ENCODE results near the gene EML5. TPM values are rescaled to one million over a fixed set of nuclear protein-coding genes. Genes with fewer than 3 reads are reported as not detected.

The EML5 gene
- total RNA-seq, 1 experiment from 2014 or later = 0.32 TPM

DNA sequence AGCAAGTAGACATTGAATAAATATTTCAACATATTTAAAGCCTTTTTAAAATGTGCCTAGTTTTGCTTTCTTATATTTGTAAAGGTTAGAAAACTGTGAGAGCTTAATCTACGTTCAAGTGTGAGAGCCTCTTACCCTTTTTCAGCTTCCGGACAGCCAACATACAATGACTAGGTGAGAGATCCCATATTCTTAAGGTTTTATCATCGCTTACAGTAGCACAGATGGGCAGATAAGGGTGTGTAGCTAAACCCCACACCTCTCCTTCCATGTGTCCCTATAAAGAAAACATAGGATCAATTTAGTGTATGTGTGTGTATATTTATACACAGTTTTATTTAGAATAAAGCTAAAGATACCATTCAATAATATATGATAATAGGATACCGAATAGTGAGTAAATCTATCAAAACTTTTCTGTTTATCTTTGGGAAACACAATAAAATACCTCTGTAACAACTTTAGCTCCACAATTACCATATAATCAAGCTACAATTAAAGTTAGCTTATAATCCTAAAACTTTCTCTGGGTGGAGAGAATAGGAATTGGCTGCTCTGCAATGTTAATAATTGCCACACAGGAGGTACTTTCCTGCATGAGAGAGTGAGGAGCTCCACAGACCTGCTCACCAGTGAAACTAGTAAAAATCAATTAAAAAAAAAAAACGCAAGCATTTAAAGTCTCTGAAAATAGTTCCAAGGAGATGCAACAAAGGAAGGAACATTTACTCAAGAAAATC, 110.8 kb downstream of the EML5 start:
- Histone ChIP-seq H3K4me1 (ENCODE audit: insufficient read depth, low read length, poor library complexity, severe bottlenecking) (no peaks in the 10 kb centered on the region), H3K27me3 (replicated peaks; ENCODE audit: insufficient read depth, low read depth, low read length, poor library complexity) (no peaks in the 10 kb centered on the region), H3K27ac (ENCODE audit: low read depth, low read length, poor library complexity, severe bottlenecking) (no peak overlapping the region), H3K4me3 (ENCODE audit: low read depth, low read length, poor library complexity, severe bottlenecking) (no peak overlapping the region), H3K36me3 (ENCODE audit: insufficient read depth, low read length, poor library complexity, severe bottlenecking) (no peaks in the 10 kb centered on the region), H3K9me3 (ENCODE audit: low read depth, low read length, poor library complexity, severe bottlenecking) (no peaks in the 10 kb centered on the region)
- no peak for TF ChIP-seq CTCF (conservative IDR thresholded peaks at IDR 0.05; ENCODE audit: low read depth, low read length)
- no TSS peak for BruUV-seq (replicated peaks)
- ChIA-PET POLR2A (ENCODE audit: low non-redundant PET) (no interaction called here), CTCF (interaction anchor here (0.6 kb wide), 1 partner anchor 15 kb away, joined by 3 read pairs; no protein-coding TSS in a partner anchor)
- intact Hi-C loops (cut with micrococcal nuclease; ENCODE audit: unreplicated experiment) = no loop called here
- DNase-seq (ENCODE audit: low spot score) = no peak

- POLR2A ChIA-PET (ENCODE audit: low non-redundant PET) = no interaction called here
Measured at GRCh38 chr14:88669346-88669745, 123.4 kb downstream of the EML5 start.

DNA sequence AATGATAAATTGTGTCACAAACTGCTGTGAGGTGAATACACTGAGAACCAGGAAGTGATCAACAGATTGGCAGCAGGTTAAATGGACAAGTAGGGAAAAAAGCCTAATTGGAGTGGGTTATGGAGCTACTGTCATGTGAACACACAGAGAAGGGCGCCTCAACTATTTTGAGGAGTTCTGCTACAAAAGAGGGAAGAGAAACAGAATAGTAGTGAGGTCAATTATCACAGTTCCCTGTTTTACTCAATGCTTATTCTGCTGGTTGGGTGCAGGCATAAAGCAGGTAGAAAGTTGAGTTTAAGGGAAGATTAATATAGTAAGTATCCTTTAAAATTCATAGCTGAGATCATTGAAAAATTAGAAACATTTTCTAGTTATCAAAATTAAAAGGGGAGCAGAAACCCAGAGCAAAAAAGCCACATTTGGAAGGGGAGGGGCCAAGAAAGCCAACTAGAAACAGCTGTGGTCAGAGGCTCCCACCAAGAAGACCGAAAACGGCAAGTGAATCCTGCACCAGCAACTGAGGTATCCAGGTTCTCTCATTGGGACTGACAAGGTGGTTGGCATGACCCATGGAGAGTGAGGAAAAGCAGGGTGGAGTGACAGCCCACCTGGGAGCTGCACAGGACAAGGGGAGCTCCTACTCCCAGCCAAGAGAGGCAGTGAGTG, 124.2 kb downstream of the EML5 start:
- no peaks in the 10 kb centered on the region for H3K9me3 ChIP-seq (ENCODE audit: low read depth, low read length, poor library complexity, severe bottlenecking)
- no peak for DNase-seq (ENCODE audit: low spot score)
- intact Hi-C loops (cut with micrococcal nuclease; ENCODE audit: unreplicated experiment) = loop anchor here (5.0 kb wide), 2 partner anchors 204 to 344 kb away; no protein-coding TSS in a partner anchor
- no peak overlapping the region for H3K27ac ChIP-seq (ENCODE audit: low read depth, low read length, poor library complexity, severe bottlenecking)
- POLR2A ChIA-PET (ENCODE audit: low non-redundant PET) = no interaction called here
- TF ChIP-seq EZH2 (IDR thresholded peaks at IDR 0.05; ENCODE audit: borderline replicate concordance, low read depth, low read length, poor library complexity, severe bottlenecking) (no peak), CTCF (conservative IDR thresholded peaks at IDR 0.05; ENCODE audit: low read depth, low read length) (no peak)
- H3K36me3 ChIP-seq (ENCODE audit: insufficient read depth, low read length, poor library complexity, severe bottlenecking) = no peaks in the 10 kb centered on the region
- H3K4me3 ChIP-seq (ENCODE audit: low read depth, low read length, poor library complexity, severe bottlenecking) = no peak overlapping the region
- CTCF ChIA-PET = no interaction called here
- no peaks in the 10 kb centered on the region for H3K4me1 ChIP-seq (ENCODE audit: insufficient read depth, low read length, poor library complexity, severe bottlenecking)
- no peaks in the 10 kb centered on the region for H3K27me3 ChIP-seq (replicated peaks; ENCODE audit: insufficient read depth, low read depth, low read length, poor library complexity)
- BruUV-seq (replicated peaks) = no TSS peak

More at GRCh38 chr14:88669346-88669745, 123.4 kb downstream of the EML5 start:
- H3K9me3 ChIP-seq (ENCODE audit: low read depth, low read length, poor library complexity, severe bottlenecking) = no peaks in the 10 kb centered on the region
- no peak for DNase-seq (ENCODE audit: low spot score)
- CTCF ChIA-PET = no interaction called here
- TF ChIP-seq EZH2 (IDR thresholded peaks at IDR 0.05; ENCODE audit: borderline replicate concordance, low read depth, low read length, poor library complexity, severe bottlenecking) (no peak), CTCF (conservative IDR thresholded peaks at IDR 0.05; ENCODE audit: low read depth, low read length) (no peak)
- H3K36me3 ChIP-seq (ENCODE audit: insufficient read depth, low read length, poor library complexity, severe bottlenecking) = no peaks in the 10 kb centered on the region
- BruUV-seq (replicated peaks) = no TSS peak
- H3K4me1 ChIP-seq (ENCODE audit: insufficient read depth, low read length, poor library complexity, severe bottlenecking) = no peaks in the 10 kb centered on the region
- H3K27me3 ChIP-seq (replicated peaks; ENCODE audit: insufficient read depth, low read depth, low read length, poor library complexity) = no peaks in the 10 kb centered on the region
- no peak overlapping the region for H3K4me3 ChIP-seq (ENCODE audit: low read depth, low read length, poor library complexity, severe bottlenecking)
- intact Hi-C loops (cut with micrococcal nuclease; ENCODE audit: unreplicated experiment) = loop anchor here (5.0 kb wide), 2 partner anchors 203 to 343 kb away; no protein-coding TSS in a partner anchor
- H3K27ac ChIP-seq (ENCODE audit: low read depth, low read length, poor library complexity, severe bottlenecking) = no peak overlapping the region
